ENCODE data around the gene TBC1D17. TPM values are rescaled to one million over a fixed set of nuclear protein-coding genes. Genes with fewer than 3 reads are reported as not detected.

The TBC1D17 gene
- polyA plus RNA-seq (ENCODE audit: insufficient read length in 4 of 4) = 10 to 100 TPM; 40.4 to 51.4 (median 43.4) TPM

GRCh38 chr19:49877020-49877878, at the start of gene TBC1D17, which contains the start of gene AKT1S1:
Gene TBC1D17, plus strand, starts transcription at chr19:49877702. Its CDS starts 22 bp downstream, at chr19:49877724.
Gene AKT1S1, minus strand, starts transcription at chr19:49877355. Its CDS starts 4,060 bp downstream, at chr19:49873295.
- peak; percentile 99 to 100 (median 99) for DNase-seq (ENCODE audit: low read depth in 4 of 4, low spot score in 3 of 4)

- no peak for DNase-seq (ENCODE audit: low read depth in 4 of 4, low spot score in 3 of 4)
Observed at GRCh38 chr19:49829200-49829599, 48.3 kb upstream of the TBC1D17 start.

- no peak for DNase-seq (ENCODE audit: low read depth in 4 of 4, low spot score in 3 of 4)
Observed at GRCh38 chr19:49829721-49830120, 47.8 kb upstream of the TBC1D17 start.

GRCh38 chr19:49830766-49831165, 46.7 kb upstream of the TBC1D17 start:
- no peak for DNase-seq (ENCODE audit: low read depth in 4 of 4, low spot score in 3 of 4)

GRCh38 chr19:49831592-49831991, 45.9 kb upstream of the TBC1D17 start:
- no peak for DNase-seq (ENCODE audit: low read depth in 4 of 4, low spot score in 3 of 4)

- DNase-seq (ENCODE audit: low read depth in 4 of 4, low spot score in 3 of 4) = no peak
Observed at GRCh38 chr19:49832556-49832955, 44.9 kb upstream of the TBC1D17 start.

GRCh38 chr19:49833599-49833998, 43.9 kb upstream of the TBC1D17 start:
- DNase-seq (ENCODE audit: low read depth in 4 of 4, low spot score in 3 of 4) = no peak

- DNase-seq (ENCODE audit: low read depth in 4 of 4, low spot score in 3 of 4) = no peak
Observed at GRCh38 chr19:49835562-49835961, 41.9 kb upstream of the TBC1D17 start.

GRCh38 chr19:49836176-49837008, 41.1 kb upstream of the TBC1D17 start:
- DNase-seq (ENCODE audit: low read depth in 4 of 4, low spot score in 3 of 4) = no peak

- DNase-seq (ENCODE audit: low read depth in 4 of 4, low spot score in 3 of 4) = no peak
Observed at GRCh38 chr19:49837009-49837310, 40.5 kb upstream of the TBC1D17 start.

GRCh38 chr19:49837425-49837824, 40.1 kb upstream of the TBC1D17 start:
- no peak for DNase-seq (ENCODE audit: low read depth in 4 of 4, low spot score in 3 of 4)

- DNase-seq (ENCODE audit: low read depth in 4 of 4, low spot score in 3 of 4) = no peak
Observed at GRCh38 chr19:49838885-49839588, 38.5 kb upstream of the TBC1D17 start.

- no peak for DNase-seq (ENCODE audit: low read depth in 4 of 4, low spot score in 3 of 4)
Observed at GRCh38 chr19:49839713-49840112, 37.8 kb upstream of the TBC1D17 start.

- DNase-seq (ENCODE audit: low read depth in 4 of 4, low spot score in 3 of 4) = no peak
Observed at GRCh38 chr19:49840321-49840720, 37.2 kb upstream of the TBC1D17 start.

- DNase-seq (ENCODE audit: low read depth in 4 of 4, low spot score in 3 of 4) = no peak
Observed at GRCh38 chr19:49840736-49841249, 36.7 kb upstream of the TBC1D17 start.

- DNase-seq (ENCODE audit: low read depth in 4 of 4, low spot score in 3 of 4) = no peak
Observed at GRCh38 chr19:49843265-49843664, 34.2 kb upstream of the TBC1D17 start.

GRCh38 chr19:49844138-49845095, 33.1 kb upstream of the TBC1D17 start:
- no peak for DNase-seq (ENCODE audit: low read depth in 4 of 4, low spot score in 3 of 4)

- no peak for DNase-seq (ENCODE audit: low read depth in 4 of 4, low spot score in 3 of 4)
Observed at GRCh38 chr19:49845414-49845813, 32.1 kb upstream of the TBC1D17 start.

GRCh38 chr19:49846408-49846807, 31.1 kb upstream of the TBC1D17 start:
- no peak for DNase-seq (ENCODE audit: low read depth in 4 of 4, low spot score in 3 of 4)

Measured in right renal pelvis (tissue), 4 donors.